Subcutaneous abdominal adipose tissue (tissue), 5 donors: ENCODE results near the gene FGFRL1.

Experiments
- H3K27ac ChIP-seq: one replicate; pipeline ENCODE4 v1.7.0; 2013; ENCODE audit warnings: low read depth, mild to moderate bottlenecking, inconsistent platforms, low read length, moderate library complexity
- H3K27me3 ChIP-seq, 5 donors: one replicate each; pipeline ENCODE4 v1.7.0; 2013; ENCODE audit warnings: low read length in 5 of 5, inconsistent platforms in 1 of 5; ENCODE audit not compliant: control insufficient read depth in 5 of 5, insufficient read depth in 4 of 5
- H3K36me3 ChIP-seq, 5 donors: one replicate each; pipeline ENCODE4 v1.7.0; 2013; ENCODE audit warnings: low read length in 5 of 5; ENCODE audit not compliant: control insufficient read depth in 5 of 5, insufficient read depth in 5 of 5
- H3K4me1 ChIP-seq, 5 donors: one replicate each; pipeline ENCODE4 v1.7.0; 2013; ENCODE audit warnings: low read length in 5 of 5, mild to moderate bottlenecking in 3 of 5, moderate library complexity in 1 of 5; ENCODE audit not compliant: control insufficient read depth in 5 of 5, insufficient read depth in 5 of 5
- H3K4me3 ChIP-seq, 5 donors: one replicate each; pipeline ENCODE4 v1.7.0; 2013; ENCODE audit warnings: low read length in 5 of 5, low read depth in 1 of 5
- H3K9ac ChIP-seq, 5 donors: one replicate each; pipeline ENCODE4 v1.7.0; 2013; ENCODE audit warnings: low read length in 5 of 5, mild to moderate bottlenecking in 4 of 5, moderate library complexity in 3 of 5
- H3K9me3 ChIP-seq, 5 donors: one replicate each; pipeline ENCODE4 v1.7.0; 2013; ENCODE audit warnings: low read length in 5 of 5; ENCODE audit not compliant: control insufficient read depth in 5 of 5
- donor health status: healthy.
- donor health status: healthy.
- donor health status: healthy.
- donor health status: healthy.
- donor health status: healthy.

Gene FGFRL1

DNA sequence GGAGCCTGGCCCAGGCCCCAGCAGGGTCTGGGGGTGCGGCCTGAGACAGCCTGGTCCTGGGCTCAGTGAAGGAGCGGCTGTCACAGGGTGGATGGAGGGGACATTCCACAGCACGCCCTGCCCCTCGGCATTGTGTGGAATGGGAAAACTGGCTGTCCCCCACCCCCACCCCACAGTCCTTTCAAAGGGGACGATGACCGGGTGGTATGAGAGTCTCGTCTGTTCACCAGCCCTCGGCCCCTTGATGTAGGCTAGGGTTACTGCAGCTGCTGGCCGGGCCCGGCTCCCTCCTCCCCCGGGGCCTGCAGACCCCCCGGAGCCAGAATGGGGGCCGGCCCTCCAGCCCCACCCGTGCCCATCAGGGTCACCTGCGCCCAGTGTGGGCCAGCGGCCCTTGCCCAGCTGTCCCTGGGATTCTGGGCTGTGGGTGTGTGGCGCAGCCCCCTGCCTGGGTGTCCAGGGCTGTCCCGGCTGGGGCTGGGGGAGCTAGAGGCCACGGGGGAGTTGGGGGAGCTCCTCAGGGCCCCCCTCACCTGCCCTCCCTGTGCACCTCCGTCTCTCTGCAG lies 11.7 kb downstream of the FGFRL1 start:
- Histone ChIP-seq H3K4me1 (peaks cover 0 to 15% (median 0%) of the 10 kb centered on the region in 5 donors), H3K9me3 (no peaks in the 10 kb centered on the region), H3K36me3 (peaks cover 0 to 27% (median 25%) of the 10 kb centered on the region in 5 donors), H3K27me3 (peaks cover 0 to 3% (median 0%) of the 10 kb centered on the region in 5 donors), H3K4me3 (no peak overlapping the region), H3K27ac (no peak overlapping the region), H3K9ac (no peak overlapping the region)

DNA sequence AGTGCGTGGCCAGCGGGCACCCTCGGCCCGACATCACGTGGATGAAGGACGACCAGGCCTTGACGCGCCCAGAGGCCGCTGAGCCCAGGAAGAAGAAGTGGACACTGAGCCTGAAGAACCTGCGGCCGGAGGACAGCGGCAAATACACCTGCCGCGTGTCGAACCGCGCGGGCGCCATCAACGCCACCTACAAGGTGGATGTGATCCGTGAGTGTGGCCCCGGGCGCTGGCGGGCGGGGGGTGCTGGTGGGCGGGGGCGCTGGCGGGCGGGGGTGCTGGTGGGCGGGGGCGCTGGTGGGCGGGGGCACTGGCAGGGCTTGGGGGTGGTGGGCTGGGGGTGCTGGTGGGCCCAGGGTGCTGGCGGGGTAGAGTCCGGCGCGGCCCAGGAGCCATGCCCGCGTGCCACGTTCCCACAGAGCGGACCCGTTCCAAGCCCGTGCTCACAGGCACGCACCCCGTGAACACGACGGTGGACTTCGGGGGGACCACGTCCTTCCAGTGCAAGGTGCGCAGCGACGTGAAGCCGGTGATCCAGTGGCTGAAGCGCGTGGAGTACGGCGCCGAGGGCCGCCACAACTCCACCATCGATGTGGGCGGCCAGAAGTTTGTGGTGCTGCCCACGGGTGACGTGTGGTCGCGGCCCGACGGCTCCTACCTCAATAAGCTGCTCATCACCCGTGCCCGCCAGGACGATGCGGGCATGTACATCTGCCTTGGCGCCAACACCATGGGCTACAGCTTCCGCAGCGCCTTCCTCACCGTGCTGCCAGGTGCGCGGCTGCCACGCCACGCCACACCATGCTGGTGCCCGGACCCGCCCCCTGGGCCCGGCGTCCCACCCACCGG lies 12.7 kb downstream of the FGFRL1 start:
- H3K4me3 ChIP-seq = no peak overlapping the region
- H3K9ac ChIP-seq = no peak overlapping the region
- peaks cover 0 to 9% (median 0%) of the 10 kb centered on the region in 5 donors for H3K27me3 ChIP-seq
- no peak overlapping the region for H3K27ac ChIP-seq
- no peaks in the 10 kb centered on the region for H3K9me3 ChIP-seq
- peaks cover 0 to 19% (median 0%) of the 10 kb centered on the region in 5 donors for H3K4me1 ChIP-seq
- peaks cover 0 to 27% (median 25%) of the 10 kb centered on the region in 5 donors for H3K36me3 ChIP-seq

DNA sequence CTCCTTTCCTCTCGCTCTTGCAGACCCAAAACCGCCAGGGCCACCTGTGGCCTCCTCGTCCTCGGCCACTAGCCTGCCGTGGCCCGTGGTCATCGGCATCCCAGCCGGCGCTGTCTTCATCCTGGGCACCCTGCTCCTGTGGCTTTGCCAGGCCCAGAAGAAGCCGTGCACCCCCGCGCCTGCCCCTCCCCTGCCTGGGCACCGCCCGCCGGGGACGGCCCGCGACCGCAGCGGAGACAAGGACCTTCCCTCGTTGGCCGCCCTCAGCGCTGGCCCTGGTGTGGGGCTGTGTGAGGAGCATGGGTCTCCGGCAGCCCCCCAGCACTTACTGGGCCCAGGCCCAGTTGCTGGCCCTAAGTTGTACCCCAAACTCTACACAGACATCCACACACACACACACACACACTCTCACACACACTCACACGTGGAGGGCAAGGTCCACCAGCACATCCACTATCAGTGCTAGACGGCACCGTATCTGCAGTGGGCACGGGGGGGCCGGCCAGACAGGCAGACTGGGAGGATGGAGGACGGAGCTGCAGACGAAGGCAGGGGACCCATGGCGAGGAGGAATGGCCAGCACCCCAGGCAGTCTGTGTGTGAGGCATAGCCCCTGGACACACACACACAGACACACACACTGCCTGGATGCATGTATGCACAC lies 13.6 kb downstream of the FGFRL1 start:
- peaks cover 0 to 23% (median 0%) of the 10 kb centered on the region in 5 donors for H3K4me1 ChIP-seq
- H3K9me3 ChIP-seq = no peaks in the 10 kb centered on the region
- H3K36me3 ChIP-seq = peaks cover 0 to 27% (median 25%) of the 10 kb centered on the region in 5 donors
- no peak overlapping the region for H3K4me3 ChIP-seq
- H3K27me3 ChIP-seq = peaks cover 0 to 10% (median 5%) of the 10 kb centered on the region in 5 donors
- no peak overlapping the region for H3K27ac ChIP-seq
- no peak overlapping the region for H3K9ac ChIP-seq

DNA sequence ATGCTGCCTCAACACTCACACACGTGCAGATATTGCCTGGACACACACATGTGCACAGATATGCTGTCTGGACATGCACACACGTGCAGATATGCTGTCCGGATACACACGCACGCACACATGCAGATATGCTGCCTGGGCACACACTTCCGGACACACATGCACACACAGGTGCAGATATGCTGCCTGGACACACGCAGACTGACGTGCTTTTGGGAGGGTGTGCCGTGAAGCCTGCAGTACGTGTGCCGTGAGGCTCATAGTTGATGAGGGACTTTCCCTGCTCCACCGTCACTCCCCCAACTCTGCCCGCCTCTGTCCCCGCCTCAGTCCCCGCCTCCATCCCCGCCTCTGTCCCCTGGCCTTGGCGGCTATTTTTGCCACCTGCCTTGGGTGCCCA lies 14.7 kb downstream of the FGFRL1 start:
- H3K27ac ChIP-seq = no peak overlapping the region
- peaks cover 0 to 32% (median 0%) of the 10 kb centered on the region in 5 donors for H3K4me1 ChIP-seq

DNA sequence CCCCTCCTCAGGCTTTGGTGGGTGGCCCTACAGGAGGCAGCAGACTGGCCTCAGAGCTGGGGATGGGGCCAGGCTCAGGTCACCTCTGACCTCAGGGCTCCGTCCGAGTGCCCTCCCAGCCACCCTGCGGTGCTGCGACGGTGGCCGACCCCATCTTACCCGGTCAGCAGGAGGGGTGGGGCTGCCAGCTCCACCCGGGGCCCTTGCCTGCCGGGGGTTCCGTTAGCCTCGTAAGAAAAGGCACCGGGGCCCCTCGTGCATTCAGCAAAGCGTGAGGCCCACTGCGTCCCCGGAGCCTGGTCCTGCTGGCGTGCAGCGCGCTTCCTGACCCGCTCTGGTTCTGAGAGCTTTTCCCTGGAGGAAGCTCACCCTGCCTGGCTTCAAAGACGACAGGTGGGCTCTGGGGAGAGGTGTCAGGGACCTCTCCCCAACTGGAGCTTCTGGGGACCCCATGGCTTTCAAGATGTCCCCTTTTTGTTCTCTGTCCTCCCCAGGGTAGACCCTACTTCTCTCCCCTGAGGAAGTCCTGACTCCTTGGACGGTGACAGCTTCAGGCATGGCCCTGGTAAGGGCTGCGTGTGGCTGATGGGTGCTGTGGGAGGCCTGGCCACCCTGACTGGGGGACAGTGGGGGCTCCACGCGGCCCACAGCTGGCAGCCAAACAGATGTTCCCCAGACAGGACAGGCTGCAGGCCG lies 15.9 kb downstream of the FGFRL1 start:
- peak overlapping the region in 1 of 5 donors; percentile 25 for H3K9ac ChIP-seq
- H3K27me3 ChIP-seq = peaks cover 0 to 29% (median 6%) of the 10 kb centered on the region in 5 donors
- peaks cover 0 to 24% (median 22%) of the 10 kb centered on the region in 5 donors for H3K36me3 ChIP-seq
- H3K4me3 ChIP-seq = no peak overlapping the region
- H3K27ac ChIP-seq = no peak overlapping the region
- peaks cover 0 to 32% (median 0%) of the 10 kb centered on the region in 5 donors for H3K4me1 ChIP-seq
- H3K9me3 ChIP-seq = no peaks in the 10 kb centered on the region

More for the DNA sequence above, 14.7 kb downstream of the FGFRL1 start:
- H3K36me3 ChIP-seq = peaks cover 0 to 27% (median 25%) of the 10 kb centered on the region in 5 donors
- no peaks in the 10 kb centered on the region for H3K9me3 ChIP-seq
- H3K9ac ChIP-seq = no peak overlapping the region
- H3K4me3 ChIP-seq = no peak overlapping the region
- peaks cover 0 to 19% (median 6%) of the 10 kb centered on the region in 5 donors for H3K27me3 ChIP-seq

DNA sequence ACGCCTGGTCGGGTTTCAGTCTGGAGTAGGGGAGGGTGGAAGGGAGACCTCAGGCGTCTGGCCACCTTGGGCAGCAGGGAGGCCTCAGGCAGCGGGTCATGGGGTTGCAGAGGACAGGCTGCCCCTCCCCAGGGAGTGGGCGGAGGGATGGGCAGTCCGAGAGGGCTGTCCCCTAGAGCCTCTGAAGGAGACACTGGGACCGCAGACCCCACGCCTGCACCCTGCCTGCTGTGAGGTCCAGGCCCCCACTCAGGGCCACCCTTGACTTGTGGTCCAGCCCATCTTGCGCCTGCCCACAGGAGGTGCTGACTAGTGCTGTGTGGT lies 16.5 kb downstream of the FGFRL1 start:
- Histone ChIP-seq H3K36me3 (peaks cover 0 to 23% (median 22%) of the 10 kb centered on the region in 5 donors), H3K9me3 (no peaks in the 10 kb centered on the region), H3K9ac (peak overlapping the region in 1 of 5 donors; percentile 25), H3K4me1 (peaks cover 0 to 36% (median 0%) of the 10 kb centered on the region in 5 donors), H3K4me3 (no peak overlapping the region), H3K27me3 (peaks cover 0 to 34% (median 6%) of the 10 kb centered on the region in 5 donors), H3K27ac (no peak overlapping the region)

DNA sequence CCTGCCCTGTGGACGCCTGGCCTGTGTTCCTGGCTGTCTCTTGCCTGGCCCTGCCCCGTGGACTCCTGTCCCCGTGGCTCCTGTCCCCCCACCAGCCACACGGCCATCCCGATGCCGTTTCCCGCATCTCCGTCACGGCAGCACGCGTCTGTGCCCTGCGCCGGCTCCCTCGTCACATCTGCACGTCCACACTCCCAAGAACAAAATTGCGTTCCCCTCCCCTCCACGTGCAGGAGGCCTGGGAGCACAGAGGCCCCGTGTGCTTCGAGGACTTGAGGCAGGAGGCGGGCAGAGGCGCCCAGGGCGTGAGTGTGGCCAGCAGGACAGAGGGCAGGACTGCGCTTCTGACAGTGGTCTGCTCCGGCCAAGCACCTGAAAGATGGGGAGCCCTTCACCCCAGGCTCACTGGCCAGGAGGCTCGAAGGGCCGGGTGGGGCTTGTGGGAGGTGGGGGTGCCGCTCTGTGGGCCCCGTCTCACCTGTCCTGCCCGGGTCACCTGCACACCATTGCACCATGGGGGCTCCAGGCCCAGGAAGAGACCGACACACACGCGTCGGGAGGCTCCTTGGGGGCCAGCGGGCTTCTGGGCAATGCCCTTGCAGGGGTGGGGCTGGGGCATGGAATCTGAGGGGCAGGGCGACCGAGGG lies 17.3 kb downstream of the FGFRL1 start:
- Histone ChIP-seq H3K9ac (no peak overlapping the region), H3K4me3 (no peak overlapping the region), H3K27ac (no peak overlapping the region), H3K27me3 (peaks cover 0 to 37% (median 6%) of the 10 kb centered on the region in 5 donors), H3K4me1 (peaks cover 0 to 44% (median 5%) of the 10 kb centered on the region in 5 donors), H3K9me3 (no peaks in the 10 kb centered on the region), H3K36me3 (peaks cover 0 to 22% (median 21%) of the 10 kb centered on the region in 5 donors)

DNA sequence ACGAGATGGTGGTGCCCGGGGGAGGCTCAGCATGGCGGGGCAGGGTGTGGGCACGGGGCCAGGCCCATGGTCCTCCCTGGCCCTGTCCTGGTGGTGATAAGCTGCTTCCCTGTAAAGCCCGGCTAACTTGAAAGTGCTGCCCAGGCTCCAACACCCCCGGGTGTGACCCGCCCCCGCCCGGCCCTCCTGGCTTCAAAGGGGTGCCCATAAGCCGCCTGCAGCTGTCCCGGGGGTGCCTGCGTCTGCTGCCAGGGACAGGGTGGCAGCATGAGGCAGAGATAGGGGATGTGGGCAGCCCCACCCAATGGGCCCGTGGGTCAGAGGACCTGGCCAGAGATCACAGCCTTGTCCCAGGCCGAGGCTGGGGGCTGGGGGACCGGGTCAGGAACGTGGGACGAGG lies 18.1 kb downstream of the FGFRL1 start:
- peaks cover 0 to 17% (median 16%) of the 10 kb centered on the region in 5 donors for H3K36me3 ChIP-seq
- peaks cover 0 to 52% (median 11%) of the 10 kb centered on the region in 5 donors for H3K4me1 ChIP-seq
- H3K9me3 ChIP-seq = no peaks in the 10 kb centered on the region
- no peak overlapping the region for H3K9ac ChIP-seq
- no peak overlapping the region for H3K4me3 ChIP-seq
- H3K27me3 ChIP-seq = peaks cover 0 to 37% (median 6%) of the 10 kb centered on the region in 5 donors
- no peak overlapping the region for H3K27ac ChIP-seq

DNA sequence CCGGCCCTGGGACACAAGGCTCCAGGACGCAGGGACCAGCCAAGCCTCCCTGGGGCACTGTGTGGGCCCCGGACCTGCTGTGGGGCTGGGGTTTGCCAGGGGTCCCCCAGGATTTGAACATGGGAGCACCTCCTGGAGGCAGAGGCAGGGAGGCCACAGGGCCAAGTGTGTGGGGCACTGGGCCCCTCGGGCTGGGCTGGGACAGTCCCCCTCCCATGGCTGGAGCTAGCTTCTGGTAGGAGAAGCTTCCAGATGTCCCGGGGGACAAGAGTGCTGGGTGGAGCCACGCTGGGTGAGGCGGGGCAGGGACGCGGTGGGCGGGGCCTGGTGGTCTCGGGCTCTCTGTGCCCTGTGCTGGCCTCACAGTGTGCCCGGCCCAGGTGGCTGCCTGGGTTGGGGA lies 18.6 kb downstream of the FGFRL1 start:
- Histone ChIP-seq H3K4me3 (no peak overlapping the region), H3K4me1 (peaks cover 0 to 57% (median 17%) of the 10 kb centered on the region in 5 donors)

More for the DNA sequence above, 18.6 kb downstream of the FGFRL1 start:
- H3K27ac ChIP-seq = no peak overlapping the region
- no peak overlapping the region for H3K9ac ChIP-seq
- H3K9me3 ChIP-seq = no peaks in the 10 kb centered on the region
- peaks cover 0 to 12% (median 12%) of the 10 kb centered on the region in 5 donors for H3K36me3 ChIP-seq
- peaks cover 0 to 37% (median 6%) of the 10 kb centered on the region in 5 donors for H3K27me3 ChIP-seq
